Medulla oblongata (tissue), 1 donor: ENCODE data around the gene PGS1.
"Not testable (repeated sequence)": the region's sequence is repeated elsewhere in the genome, so short reads cannot be mapped to it uniquely, and the experiment has no call there.

ENCODE experiments used
- DNase-seq: peaks from one replicate; pipeline ENCODE4 v3.0.0-alpha.2; 2015; ENCODE audit errors: extremely low spot score

PGS1 gene

DNA sequence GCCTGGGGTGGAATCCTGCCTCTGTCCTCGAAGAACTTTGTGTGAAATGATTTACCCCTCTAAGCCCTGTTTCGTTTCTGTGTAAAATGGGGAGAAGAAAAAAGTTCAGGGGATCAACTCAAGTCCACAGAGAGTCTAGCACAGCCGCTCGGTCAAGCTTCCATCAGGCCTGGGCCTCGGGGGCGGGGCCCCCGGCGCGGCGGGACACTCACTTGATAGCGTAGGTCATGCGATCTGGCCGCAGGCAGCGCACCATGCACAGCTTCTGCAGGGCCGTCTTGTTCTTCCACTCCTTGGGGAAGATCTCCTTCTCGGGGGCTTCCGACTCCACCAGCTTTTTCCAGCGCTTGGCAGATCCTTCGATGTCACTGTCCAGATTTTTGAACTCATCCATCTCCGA lies 65.9 kb downstream of the PGS1 start:
- no peak for DNase-seq

- DNase-seq: no peak
Measured at GRCh38 chr17:78446833-78447232, 68.4 kb downstream of the PGS1 start.

DNA sequence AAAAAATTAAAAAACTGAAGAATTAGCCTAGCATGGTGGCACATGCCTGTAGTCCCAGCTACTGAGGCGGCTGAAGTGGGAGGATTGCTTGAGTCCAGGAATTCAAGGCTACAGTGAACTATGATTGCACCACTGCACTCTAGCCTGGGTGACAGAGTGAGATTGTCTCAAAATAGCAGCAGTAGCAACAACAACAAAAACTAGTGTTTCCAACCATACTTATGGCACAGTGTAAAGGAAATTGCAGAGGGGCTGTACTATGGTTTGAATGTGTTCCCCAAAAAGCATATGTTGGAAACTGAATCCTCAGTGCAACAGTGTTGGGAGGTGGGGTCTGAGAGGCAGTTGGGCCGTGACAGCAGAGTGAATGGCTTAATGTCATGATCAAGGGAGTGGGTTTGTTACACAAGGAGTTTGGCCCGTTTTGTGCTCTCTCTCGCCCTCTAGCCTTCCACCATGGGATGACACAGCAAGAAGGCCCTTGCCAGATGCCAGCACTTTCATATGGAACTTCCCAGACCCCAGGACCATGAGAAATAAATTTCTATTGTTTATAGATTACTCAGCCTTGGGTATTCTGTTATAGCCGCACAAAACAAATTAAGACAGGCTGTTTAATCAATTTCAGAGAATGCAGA lies 70.0 kb downstream of the PGS1 start:
- DNase-seq: no peak

DNA sequence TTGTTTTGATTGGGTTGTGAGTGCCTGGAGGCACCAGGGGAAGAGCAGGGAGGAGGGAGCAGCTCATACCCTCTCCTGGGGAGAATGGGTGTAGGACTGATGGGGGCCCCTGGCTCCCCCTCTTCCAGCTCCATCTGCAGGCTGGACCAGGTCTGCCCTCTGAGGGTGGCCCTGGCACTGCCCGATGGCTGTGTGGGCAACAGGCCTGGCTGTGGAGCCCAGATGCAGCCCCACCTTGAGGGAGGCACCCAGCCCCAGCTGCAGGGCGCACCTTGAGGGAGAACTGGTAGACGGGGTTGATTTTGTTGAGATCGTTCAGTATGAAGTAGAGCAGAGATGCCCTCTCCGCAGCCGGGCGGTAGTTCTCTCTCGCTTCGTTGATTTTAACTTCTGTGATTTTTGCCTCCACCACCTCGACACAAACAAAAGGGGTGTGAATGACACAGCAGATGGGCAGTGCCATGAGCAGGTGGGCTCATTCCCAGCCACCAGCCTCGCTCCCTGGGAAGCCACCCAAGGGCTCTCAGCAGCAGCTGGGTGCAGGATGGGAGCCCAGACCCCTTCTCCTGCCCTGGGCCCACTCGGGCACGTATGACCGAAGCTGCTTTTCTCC lies 71.6 kb downstream of the PGS1 start:
- DNase-seq: no peak

DNA sequence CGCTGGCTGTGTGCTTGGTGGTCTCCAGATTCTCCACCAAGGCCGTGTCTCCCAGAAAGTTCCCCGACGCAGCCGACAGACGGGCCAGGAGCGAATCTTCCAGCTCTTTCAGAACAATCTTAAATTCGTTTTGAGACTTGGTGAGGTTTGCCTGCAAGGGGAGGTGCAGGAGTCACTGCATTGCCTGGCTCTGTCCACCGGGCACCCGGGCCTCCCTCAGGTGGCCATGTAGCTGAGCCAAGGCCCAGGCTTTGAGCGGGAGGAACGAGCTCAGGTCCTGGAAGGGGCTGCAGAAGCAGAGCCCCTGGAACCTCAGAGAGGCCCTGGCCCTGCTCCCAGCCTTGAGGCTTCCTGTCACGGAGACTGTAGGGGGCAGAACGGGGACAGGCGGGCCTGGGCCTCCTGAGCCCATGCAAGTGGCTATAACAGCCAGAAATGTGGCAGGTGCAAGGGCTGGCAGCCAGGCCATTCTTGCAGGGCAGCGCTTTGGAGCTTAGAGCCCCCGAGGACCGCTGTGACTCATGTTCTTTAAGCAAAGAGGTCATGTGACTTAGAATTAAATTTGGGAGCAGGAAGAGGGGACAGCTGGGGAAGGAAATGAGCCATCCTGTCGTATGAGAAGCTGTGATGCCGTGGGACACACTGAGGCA lies 72.4 kb downstream of the PGS1 start:
- DNase-seq: no peak

DNA sequence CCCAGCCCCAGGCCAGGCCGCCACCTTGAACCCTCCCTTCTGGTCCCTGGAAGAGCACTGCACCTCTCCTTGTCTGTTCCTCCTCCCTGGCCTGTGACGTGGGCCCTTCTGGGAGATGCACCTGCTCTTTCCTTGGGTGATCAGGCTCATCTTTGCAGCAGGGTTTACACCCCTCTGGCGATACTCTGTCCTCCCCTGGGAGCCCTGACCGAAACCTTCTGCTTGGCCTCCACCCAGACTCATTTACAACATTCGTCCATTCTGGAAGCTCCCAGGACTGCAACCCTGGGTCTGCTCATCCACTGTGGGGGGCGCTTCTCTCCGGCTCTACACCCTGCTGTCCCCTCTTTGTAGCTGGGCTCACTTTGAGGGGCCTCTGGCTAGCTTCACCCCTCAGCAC lies 73.3 kb downstream of the PGS1 start:
- DNase-seq: no peak

DNA sequence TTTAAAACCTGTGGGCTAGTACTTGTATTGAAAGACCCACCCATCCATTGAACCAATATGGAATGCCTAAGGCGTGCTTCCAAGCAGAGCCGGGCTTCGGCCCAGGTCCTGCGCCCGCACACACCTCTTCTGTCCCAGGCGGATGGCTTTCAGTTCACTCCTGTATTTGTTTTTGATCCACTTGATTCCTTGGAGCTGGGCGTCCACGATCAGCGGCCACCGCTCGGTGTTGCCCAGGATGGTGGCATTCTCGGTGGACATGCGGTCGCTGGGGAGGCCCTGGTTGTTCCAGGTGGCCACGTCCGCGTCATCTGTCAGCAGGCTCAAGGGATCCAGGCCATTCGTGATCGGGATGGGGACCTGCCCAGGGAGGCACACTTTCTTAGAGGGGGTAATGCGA lies 75.9 kb downstream of the PGS1 start:
- DNase-seq: no peak

DNA sequence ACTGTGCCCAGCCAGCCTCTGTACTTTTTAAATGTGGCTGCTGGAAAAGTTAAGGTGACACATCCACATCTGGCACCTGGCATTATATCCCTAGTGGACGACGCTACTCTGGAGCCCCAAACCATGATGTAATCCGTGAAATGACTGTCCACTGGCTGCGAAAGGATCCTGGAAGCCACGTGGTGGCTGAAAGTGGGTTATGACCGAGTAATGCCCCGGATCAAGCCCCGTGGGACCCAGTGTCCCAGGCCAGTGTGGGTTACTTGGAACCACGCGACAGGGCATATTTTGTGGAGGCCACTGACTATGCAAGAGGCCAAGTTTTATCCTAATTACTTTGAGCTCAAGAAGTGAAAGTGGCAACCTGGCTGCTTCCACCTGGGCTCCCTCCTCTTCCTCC lies 79.6 kb downstream of the PGS1 start:
- peak; percentile 47 for DNase-seq

DNA sequence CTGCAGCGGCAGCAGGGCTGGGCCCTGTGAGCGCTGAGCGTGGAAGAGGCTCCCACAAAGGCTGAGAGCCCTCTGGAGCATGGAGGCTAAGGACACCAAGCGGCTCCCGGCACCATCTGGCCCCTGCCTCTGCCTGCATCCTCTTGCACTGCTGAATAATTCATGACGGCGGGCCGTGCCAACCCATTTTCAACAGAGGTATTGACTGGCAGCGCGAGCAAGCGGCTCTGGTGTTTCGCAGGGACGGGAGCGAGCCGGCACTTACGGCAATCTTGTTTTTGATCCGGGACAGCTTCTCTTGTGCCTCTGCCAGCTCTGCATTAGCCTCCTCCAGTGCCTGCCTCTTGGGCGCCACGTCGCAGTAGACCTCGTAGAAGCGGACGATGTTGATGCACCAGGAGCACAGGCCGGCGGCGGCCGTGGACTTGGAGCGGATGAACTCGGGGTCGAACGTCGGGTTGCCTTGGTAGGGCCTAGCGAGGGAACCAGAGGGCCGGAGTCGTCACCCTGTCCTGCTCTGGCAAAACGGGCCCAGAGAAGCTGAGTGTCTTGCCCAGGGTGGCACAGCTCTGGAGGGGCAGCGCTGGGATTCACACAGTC lies 80.4 kb downstream of the PGS1 start:
- peak; percentile 96 for DNase-seq

- no peak for DNase-seq
Measured at GRCh38 chr17:78459696-78460095, 81.2 kb downstream of the PGS1 start.

GRCh38 chr17:78460176-78460675 lies 81.8 kb downstream of the PGS1 start:
- DNase-seq: no peak

DNA sequence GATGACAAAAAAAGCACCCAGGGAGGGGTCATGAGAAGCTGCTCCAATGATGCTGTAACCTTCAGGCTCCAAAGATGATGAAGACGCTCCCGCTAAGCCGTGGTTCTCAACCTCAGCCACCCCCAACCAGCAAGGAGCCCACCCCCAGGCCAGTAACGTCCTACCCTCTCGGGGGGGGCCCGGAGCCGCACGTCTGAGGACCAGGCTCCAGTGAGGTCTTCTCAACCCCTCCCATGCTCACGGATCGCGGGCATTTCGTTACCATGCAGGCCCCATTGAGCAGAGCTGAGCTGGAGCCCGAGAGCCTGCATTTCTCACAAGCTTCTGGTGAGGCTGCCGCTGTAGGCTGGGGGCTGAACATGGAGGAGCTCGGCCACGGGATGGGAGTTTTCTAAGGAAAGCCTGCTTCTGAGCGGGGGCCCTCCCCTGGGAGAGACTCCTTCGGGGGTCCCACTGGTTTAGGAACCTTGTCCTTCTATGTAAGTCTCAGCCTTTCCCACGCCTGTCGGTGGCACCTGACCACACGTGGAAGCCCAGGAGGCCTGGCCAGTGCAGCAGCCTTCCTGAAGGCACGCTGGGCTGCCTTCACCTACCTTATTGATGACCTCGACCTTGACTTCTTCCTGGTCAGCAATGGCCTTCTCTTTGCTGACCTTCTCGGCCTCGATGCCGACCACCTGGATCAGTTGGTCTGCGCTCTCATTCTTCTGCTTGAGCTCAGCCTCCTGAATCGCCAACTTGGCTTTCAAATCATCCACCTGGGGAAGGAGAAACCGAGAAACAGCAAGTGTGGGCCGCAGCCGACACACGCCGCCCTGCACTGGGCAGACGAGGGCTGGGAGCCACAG lies 82.7 kb downstream of the PGS1 start:
- no peak for DNase-seq

- no peak for DNase-seq
Measured at GRCh38 chr17:78461799-78462053, 83.3 kb downstream of the PGS1 start.

- DNase-seq: no peak
Measured at GRCh38 chr17:78462148-78462547, 83.7 kb downstream of the PGS1 start.

DNA sequence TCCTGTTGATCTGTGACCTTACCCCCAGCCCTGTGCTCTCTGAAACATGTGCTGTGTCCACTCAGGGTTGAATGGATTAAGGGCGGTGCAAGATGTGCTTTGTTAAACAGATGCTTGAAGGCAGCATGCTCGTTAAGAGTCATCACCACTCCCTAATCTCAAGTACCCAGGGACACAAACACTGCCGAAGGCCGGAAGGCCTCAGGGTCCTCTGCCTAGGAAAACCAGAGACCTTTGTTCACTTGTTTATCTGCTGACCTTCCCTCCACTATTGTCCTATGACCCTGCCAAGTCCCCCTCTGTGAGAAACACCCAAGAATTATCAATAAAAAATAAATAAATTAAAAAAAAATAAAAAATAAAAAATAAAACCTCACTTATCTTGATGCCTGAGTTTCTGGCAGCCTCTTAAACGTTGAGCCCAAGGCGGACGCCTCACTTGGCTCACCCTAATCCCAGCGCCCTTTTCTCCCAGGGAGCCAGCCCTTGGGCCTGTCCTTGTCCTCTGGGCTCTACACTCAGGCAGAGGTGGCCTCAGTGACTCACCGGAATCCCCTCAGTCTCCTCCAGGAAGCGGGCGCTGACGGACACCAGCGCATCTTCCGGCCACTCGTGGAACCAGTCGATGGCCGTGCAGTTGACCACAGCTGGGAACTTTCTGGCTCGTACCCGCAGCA lies 87.8 kb downstream of the PGS1 start:
- DNase-seq: not testable (repeated sequence)

- no peak for DNase-seq
Measured at GRCh38 chr17:78466786-78467715, 88.6 kb downstream of the PGS1 start.

- DNase-seq: no peak
Measured at GRCh38 chr17:78468366-78468765, 89.9 kb downstream of the PGS1 start.

GRCh38 chr17:78469443-78469842 lies 91.0 kb downstream of the PGS1 start:
- no peak for DNase-seq

DNA sequence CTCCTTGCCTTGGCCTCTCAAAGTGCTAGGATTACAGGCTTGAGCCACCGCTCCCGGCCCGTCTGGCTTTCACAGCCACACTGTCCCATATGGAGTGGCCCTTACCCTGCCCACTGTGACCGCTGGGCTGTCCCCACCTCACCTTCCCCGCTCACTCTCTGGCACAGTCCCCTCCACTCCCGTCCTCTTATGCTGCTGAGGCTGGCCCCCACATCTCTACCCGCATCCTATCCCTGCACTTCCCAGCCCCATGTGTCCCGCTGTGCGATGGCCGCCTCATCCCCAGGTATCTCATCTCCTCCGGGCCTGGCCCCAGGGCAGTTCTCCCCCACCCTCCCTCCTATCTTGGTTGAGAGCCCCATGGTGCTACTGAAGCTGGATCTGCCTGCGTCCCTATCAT lies 93.2 kb downstream of the PGS1 start:
- DNase-seq: no peak
